Endometrial microvascular endothelial cells (primary cell): ENCODE measurements around the gene ELF5. TPM values are rescaled to one million over a fixed set of nuclear protein-coding genes. Genes with fewer than 3 reads are reported as not detected.

ENCODE experiments used
- in situ Hi-C: cut with HindIII; loops from 2 replicates; pipeline ENCODE4 v1.10.0; 2017; ENCODE audit warnings: low sequenced_read_pairs, low pct_unique_long_range_greater_than_20kb; ENCODE audit errors: inconsistent ontology term
- total RNA-seq: library from RNA; depleted of rRNA; stranded (reverse); fragments of >200 nt; gene quantifications from one replicate; pipeline ENCODE4 v1.2.3, GENCODE V29; 2015; ENCODE audit errors: inconsistent ontology term

ELF5 gene
- total RNA-seq, 1 donor from 2014 or later, result not detected

- in situ Hi-C loops, result no loop called here
Observed at GRCh38 chr11:34499719-34500500, 13.7 kb downstream of the ELF5 start.

- in situ Hi-C loops, result no loop called here
Observed at GRCh38 chr11:34495724-34496377, 17.7 kb downstream of the ELF5 start.

DNA sequence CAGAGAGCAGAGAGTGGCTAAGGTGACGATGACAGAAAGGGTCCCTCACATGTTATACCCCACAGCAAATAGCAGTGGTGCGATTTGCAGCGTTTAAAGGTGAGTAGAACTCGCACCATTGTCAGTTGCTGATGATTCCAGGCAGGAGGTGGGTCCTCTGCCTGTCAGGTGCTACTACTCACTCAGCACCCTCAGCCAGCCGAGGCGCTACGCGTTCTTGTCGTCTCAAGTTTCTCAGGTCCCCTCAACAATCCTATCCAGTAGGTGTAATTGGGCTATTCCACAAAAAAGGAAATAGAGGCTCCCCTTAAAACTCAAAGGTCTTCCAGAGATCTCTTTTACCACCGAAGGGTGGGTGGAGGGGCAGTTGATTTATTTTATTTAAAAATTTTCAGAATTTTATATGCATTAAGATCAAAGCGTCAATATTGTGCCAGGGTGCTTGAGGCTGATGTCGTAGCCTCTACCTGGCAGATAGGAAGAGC lies 18.3 kb downstream of the ELF5 start:
- in situ Hi-C loops, result no loop called here

GRCh38 chr11:34493926-34494595 lies 19.5 kb downstream of the ELF5 start:
- in situ Hi-C loops, result no loop called here

DNA sequence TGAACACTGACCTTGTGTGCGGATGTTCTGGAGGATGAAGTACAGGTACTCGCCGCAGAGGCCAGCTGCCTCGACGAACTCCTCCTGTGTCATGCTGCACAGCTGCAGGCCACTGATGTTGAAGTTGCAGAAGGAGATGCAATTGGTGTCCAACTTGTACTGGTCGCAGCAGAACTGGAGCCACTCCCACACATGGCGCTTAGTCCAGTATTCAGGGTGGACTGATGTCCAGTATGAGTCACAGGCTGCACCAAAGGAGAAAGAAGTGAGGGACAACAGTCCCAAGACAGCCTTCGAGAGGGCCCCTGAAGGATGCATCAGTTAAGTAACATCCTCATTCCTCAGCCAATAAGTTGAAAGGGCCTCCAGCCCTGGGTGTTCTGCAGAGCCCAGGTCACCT lies 20.1 kb downstream of the ELF5 start:
- in situ Hi-C loops, result no loop called here

GRCh38 chr11:34492806-34493414 lies 20.7 kb downstream of the ELF5 start:
- in situ Hi-C loops, result no loop called here

DNA sequence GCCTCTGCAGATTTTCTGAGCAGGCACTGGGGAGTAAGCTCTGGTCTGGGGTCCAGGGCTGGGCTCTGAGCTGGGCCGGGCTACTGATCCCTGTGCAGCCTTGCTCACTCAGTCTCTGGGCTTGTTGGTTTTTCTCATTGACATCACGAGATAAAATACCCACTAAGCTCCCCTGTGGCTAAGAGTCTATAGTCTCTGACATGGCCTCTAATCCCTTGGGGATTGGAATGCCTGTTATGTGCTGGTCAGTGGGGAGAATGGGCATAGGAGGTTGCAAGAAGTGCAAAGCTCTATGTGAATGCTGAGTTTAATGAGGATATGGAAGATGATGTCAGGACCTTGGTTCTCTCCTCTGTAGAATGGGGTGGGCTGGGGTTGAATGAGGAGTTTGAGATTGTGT lies 23.3 kb downstream of the ELF5 start:
- in situ Hi-C loops, result no loop called here

DNA sequence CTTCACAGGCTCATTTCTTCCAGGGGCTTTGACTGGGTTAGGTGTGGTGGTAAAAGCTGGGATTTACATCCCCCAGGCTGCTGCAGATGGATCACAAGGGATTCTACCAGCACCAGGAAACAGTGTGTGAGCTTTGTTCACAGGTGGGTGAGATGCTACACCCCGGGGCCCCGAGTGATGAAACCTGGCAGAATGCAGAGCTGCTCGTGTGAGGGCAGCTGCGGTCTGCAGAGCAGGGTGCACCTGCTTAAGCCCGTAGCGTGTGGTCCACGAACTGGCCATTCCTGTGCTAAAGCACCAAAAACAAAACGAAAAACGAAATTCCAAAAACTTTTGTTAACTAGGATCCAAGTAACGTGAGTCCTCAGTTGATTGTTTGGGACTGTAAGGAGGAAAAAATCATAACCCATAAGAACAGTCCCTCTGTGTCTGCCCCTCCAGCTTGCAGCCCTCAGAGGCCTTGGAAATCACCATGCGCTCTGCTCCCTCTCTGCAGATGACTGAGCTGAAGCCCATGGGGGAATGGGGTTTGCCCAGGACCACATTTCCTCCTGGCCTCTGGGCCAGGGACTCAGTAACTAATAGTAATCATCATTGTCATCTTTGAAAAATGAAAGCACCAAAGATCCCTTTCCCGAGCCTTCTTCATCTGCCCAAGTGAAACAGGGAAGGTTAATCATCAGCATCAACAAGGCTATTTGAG lies 24.6 kb downstream of the ELF5 start:
- in situ Hi-C loops, result no loop called here

DNA sequence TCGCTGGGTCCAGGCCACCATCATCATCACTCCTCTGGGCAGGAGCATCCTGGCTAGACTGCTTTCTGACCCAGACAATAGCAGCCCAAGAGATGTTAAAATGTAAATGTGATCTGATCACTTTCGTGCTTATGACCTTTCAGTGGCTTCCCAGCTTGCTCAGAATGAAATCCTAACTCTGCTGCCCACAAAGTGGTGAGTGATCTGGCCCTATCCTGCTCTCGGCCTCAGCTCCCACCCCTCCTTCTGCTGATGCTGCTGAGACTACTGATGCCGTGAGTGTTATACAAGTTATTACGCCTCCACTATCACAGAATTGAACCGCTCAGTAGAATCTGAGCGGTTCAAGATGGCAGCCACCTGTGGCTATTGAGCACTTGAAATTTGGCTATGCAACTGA lies 26.2 kb downstream of the ELF5 start:
- in situ Hi-C loops, result no loop called here

DNA sequence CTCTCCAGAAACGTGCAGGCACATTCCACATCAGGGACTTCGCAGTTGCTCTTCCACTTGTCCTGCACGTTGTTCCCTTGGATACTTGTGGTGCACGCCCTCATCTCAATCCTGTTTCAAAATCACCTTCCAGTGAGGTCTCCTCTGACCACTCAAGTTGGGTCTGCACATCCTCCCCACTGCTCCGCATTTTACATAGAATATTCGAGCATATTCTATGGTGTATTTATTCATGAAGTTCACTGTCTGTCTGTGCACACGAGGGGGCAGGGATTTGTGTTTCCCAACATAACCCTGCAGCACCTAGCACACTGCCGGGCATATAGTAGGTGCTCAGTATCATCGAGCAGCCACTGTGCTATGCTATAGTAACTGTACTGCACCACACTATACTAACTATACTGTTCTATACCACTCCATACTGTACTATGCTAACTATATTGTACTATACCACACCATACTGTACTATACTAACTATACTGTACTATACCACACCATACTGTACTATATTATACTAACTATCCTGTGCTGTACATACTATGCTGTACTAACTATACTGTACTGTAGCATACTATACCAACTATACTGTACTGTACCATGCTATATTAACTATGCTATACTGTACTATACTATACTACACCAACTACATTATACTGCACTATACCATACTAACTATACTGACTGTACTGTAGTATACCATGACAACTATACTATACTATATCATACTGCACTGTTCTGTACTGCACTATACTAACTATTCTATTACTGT lies 30.3 kb downstream of the ELF5 start:
- in situ Hi-C loops, result no loop called here

GRCh38 chr11:34481307-34481706 lies 32.3 kb downstream of the ELF5 start:
- in situ Hi-C loops, result no loop called here

- in situ Hi-C loops, result no loop called here
Observed at GRCh38 chr11:34480314-34480713, 33.3 kb downstream of the ELF5 start.

GRCh38 chr11:34478845-34479663 lies 34.5 kb downstream of the ELF5 start:
- in situ Hi-C loops, result no loop called here

DNA sequence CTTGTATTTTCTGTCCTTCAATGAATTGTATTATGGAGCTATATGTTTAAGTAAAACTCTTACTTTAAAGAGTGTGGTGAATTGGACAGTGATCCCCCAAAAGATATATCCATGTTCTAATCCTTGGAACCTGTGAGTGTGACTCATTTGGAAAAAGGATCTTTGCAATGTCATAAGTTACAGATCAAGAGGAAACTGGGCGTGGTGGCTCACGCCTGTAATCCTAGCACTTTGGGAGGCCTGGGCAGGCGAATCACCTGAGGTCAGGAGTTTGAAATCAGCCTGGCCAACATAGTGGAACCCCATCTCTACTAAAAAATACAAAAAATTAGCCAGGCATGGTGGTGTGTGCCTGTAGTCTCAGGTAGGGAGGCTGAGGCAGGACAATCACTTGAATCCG lies 36.7 kb downstream of the ELF5 start:
- in situ Hi-C loops, result no loop called here

DNA sequence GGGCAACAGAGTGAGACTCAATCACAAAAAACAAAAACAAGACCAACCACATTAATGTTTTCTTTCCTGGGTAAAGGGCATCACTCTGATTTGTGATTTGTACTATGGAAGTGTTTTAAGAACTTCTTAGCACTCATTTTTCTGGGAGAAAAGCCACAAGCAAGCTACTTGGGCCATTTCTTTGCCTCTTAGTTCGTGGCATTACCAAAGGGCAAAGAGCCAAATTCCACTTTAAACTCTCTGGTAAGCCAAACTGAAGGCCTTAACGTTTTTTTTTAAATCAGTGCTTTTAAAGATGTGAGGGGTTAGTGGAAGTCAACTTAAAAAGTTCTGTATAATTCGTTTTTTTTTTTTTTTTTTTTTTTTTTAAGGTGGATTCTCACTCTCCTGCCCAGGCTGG lies 37.9 kb downstream of the ELF5 start:
- in situ Hi-C loops, result no loop called here

- in situ Hi-C loops, result no loop called here
Observed at GRCh38 chr11:34473603-34474169, 39.9 kb downstream of the ELF5 start.

DNA sequence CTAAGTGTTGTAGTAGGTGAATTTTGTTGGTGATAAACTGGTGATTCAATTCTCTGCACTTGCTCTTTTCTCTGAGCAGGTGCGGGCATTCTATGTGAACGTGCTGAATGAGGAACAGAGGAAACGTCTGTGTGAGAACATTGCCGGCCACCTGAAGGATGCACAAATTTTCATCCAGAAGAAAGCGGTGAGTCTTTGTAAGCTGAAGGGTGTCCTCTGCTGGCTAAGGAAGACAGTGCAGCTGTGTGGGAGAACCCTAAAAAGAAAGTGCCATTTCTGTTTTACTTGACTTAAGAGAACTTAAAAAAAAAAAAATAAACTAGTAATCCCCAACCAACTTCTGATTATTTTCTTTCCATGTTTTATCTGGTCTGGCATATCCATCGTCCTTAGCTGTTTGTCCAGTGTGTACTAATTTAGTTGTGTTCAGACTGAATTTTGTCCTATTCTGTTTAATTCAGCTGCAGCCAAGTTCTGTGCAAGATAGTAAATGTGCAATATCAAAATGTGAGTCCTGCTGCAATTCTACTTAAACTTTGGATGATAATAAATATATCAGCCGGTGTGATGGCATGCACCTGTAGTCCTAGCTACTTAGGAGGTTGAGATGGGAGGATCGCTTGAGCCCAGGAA lies 45.3 kb downstream of the ELF5 start:
- in situ Hi-C loops, result no loop called here
